GM21786 (cell line): ENCODE results near the gene FKTN.

Experiments
- ATAC-seq: cut with Tn5 transposase; IDR thresholded peaks from one replicate; pipeline ENCODE4 v1.9.1; 2021; ENCODE audit not compliant: unreplicated experiment

The FKTN gene

DNA sequence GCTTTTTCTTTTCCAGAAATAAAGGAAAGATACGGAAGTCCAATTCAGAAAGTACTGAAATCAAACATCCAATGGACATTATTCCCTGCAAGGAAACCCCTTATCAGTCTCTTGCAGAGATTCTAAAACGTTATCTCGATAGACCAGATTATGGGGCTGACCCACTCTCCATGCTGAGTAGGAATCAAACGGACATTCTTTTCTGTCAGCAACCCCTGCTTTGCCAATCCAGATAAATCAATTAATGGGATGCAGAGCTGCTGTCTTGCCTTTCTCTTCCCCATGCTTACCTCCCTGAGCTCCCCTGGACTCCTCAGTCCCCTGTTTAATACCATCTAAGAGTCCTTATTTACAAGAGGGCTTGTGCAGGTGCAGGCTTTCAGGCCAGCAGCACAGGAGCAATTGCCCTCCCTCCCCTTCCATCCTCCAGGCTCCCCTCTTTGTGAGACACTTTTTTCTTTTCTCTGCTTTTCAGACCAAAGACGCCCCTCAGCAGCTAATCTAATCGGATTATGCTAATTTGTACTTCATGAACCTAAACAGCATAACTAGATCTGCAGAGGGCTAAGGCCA is 118.5 kb downstream of the FKTN start:
- no peak for ATAC-seq

DNA sequence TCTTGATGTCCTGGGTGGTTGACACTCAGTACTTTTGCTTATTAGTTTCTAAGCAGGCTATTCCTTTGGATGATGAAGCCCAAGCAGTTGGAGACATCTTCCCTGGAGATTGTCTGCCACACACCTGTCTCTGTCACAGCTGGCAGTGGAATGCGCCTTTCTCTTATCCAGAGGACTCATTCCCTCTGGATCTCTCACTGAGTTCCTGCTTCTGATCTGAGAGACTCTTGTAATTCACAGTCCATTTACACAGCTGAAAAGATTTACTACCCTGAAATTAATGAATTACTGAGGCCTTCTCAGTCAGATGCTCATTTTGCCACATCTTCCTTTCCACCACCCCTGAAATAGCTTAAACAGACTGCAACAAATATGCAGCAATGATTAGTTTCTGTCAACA is 120.2 kb downstream of the FKTN start:
- ATAC-seq = no peak

DNA sequence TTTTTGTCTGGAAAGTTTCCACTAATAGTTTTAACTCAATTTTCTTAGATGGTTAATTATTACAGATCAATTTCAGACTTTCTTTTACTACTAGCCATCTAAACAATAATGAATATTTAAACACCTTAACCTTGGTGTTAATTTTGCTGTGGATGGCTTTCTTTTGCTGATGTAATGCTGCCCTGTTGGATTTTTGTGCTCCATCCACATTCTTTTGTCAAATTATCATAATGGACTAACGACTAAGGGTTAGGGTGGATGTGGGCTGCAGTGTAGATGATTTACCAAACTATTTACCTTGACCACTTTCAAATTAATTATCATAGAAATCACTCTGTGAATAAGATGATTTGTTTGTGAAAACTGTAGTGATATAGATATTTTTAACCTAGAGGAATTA is 120.8 kb downstream of the FKTN start:
- ATAC-seq = no peak

DNA sequence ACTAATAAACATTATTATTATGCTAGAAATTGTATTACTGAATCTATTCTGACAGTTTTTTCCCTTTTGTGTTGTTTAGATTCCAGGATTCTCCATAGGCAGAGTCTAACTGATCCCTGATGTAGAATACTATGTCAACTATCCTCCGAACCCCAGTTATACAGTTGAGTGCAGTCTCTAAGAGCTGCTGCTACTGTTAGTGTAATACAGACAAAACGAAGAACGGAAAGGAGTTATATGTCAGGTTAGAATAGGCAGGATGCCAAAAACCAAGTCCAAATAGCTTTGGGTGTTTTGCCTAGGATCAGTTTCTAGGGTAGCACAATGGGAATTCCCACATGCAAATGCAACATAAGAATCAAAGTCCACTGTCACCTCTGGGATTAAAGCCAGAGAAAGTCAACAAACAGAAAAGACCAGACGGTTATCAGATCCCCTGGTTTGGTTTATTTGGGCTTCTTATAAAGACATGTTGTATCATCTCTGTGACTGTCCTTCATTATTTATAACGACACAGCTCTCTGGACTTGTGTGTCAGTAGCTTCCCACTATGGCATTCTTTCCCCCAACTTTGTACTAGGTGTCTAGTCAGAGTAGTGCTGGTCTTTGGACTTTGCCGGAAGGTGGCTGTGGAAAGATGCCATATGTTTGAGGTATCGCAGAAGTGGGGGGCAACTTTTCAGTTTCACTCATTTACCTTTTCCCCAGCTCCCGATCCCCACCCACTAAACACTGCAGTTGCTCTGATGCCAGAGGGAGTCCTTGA is 121.5 kb downstream of the FKTN start:
- ATAC-seq = no peak

DNA sequence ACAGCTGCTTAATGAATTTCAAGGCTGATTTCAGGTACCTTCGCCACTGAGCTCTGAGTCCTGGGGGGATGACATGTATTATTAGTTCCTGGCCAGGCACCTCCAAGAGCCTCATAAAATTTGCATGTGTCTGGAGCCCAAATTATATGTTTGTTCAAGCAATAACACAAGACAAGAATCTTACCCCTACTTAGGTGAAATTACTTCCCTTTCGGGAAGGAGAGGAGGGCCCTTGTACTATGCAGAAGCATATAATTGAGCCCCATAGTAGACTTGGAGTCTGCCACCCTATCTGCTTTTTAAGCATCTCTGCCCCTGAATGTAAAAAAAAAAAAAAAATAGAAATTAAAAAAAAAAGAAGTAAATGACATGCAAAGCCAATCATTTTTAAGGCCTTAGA is 123.4 kb downstream of the FKTN start:
- ATAC-seq = no peak

DNA sequence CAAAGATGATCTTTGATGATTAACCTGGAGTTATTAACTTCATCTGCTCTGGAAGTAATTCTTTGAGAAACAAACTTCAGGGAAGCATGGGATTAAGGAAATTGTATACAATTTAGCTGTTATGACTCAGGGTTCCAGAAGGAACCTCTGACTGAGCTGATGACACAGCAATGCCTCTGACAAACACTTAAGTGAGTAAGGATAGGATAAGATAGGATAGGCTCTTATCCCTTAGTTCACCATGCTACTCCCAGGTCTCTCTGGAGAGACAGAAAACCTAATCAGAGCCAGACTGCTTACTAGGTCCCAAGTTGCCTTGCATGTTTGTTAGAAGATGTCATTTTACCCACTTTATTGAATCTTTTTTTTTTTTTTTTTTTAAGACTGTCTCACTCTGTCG is 123.8 kb downstream of the FKTN start:
- ATAC-seq = no peak

DNA sequence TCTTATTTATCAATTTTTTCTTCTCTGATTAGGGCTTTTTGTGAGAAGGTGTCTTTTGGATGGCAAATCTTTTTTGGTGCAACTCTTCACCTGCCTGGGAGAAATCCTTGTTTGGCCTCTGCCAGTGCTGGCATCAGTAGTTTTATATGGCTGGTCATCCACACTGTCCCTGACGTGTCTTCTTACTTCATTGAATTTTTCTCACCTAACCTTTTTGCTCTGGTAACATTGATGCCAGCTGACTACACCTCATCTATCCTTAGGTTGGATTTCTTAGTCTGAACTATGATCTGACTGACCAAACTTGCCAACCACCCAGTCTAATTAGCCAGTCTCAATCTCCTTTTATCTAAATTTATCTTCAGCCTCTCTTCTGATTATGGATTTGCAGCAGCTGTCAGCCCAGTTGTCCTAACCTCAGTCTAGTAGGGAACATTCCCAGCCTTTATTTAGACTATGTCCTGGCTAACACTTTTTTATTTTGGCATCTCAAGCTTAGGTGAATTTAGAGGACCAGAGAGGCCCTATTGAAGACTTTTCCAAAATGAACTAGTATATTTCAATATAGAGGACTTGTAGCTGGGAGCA is 125.9 kb downstream of the FKTN start:
- ATAC-seq = no peak

DNA sequence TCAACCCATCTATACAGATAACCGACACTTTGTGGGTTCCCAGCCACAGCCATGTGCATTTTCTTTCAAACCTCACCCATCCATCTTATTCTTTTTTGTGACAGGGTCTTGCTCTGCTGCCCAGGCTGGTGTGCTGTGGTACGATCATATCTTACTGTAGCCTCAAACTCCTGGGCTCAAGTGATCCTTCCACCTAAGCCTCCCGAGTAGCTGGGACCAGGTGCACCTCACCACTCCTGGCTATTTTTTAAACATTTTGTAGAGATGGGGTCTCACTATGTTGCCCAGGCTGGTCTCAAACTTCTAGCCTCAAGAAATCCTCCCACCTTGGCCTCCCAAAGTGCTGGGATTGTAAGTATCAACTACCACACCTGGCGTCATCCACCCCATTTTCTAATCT is 129.0 kb downstream of the FKTN start:
- ATAC-seq = no peak
